ENCODE data around the gene NTRK2.
A peak's percentile ranks its signal among the peaks of the same experiment; 100 is the strongest.

The NTRK2 gene

DNA sequence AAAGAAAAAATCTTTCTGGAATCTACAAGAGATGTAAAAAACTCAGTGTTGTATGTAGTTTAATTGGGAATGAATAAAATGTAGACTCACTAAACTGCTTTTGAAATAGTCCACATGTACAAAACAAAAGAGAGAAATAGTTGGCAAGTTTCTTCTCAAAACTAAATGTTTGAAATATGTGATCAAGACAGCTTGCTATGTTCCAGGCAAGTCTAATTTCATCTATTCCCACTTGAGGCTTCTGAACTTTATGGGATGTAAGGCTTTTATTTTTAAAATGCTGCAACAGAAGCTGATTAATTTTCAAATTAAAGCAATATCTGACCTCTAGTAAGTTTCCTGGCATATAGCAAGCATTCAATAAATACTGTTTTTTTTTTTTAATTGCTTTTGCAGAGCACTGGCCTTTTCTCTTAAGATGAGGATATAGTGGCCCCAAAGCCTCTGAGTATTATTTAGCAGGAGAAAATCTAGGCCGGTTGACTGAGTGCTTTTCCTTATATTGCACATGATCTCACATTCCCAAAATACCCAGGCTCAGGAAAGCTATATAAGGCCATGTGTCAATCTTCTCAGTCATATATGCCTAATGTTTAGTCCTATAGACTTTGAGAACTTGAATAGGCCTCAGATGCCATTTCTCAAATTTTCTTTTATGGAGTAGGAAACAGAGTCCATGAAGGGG lies 183.2 kb downstream of the NTRK2 start:
- TF ChIP-seq, protein P1, sequence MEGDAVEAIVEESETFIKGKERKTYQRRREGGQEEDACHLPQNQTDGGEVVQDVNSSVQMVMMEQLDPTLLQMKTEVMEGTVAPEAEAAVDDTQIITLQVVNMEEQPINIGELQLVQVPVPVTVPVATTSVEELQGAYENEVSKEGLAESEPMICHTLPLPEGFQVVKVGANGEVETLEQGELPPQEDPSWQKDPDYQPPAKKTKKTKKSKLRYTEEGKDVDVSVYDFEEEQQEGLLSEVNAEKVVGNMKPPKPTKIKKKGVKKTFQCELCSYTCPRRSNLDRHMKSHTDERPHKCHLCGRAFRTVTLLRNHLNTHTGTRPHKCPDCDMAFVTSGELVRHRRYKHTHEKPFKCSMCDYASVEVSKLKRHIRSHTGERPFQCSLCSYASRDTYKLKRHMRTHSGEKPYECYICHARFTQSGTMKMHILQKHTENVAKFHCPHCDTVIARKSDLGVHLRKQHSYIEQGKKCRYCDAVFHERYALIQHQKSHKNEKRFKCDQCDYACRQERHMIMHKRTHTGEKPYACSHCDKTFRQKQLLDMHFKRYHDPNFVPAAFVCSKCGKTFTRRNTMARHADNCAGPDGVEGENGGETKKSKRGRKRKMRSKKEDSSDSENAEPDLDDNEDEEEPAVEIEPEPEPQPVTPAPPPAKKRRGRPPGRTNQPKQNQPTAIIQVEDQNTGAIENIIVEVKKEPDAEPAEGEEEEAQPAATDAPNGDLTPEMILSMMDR (IDR thresholded peaks at IDR 0.05; ENCODE audit: low read depth, low read length) = no peak
- DNase-seq (ENCODE audit: extremely low read depth, low read depth) = no peak

DNA sequence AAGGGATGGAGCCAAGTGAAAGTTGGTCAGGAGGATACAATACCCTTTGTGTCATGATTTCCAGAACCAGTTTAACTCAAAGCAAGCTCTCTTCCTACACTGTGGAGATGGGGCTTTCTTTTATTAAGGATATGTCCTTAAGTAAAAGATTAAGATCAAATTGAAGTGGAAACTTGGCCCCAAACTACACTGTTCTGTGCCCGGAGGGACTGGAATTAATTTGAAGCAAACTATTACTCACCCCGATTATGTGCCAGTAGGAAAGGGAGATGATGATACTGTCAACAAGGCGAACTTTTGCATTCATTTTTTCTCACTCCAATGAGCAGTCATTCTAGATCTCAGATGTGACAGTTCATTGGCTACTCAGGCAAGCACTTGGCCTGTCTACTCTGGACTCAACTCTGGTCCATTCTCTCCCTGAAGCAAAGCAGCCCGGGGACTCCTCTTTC lies 186.7 kb downstream of the NTRK2 start:
- TF ChIP-seq, protein P1 (IDR thresholded peaks at IDR 0.05; ENCODE audit: low read depth, low read length) = no peak
- DNase-seq (ENCODE audit: extremely low read depth, low read depth) = peak; percentile 14

DNA sequence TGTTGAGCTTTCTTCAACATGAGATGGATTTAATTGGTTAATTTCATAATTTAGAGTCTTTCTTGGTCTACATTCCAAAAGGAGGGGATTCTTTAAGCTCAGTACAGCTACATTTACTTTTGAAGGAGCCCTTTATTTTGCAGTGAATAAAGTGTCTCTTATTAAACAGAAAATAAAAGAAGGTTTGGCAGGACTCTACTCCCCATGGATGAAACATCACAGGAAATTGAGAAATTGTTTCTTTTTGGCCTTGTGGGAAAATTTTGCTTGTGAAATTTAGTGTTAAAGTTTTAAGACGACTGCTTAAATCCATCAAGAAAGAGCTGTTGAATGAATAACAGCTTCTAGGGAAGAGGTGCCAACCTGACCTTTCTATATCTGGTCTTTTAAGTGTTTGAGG lies 187.7 kb downstream of the NTRK2 start:
- TF ChIP-seq, protein P1 (IDR thresholded peaks at IDR 0.05; ENCODE audit: low read depth, low read length) = no peak
- no peak for DNase-seq (ENCODE audit: extremely low read depth, low read depth)

DNA sequence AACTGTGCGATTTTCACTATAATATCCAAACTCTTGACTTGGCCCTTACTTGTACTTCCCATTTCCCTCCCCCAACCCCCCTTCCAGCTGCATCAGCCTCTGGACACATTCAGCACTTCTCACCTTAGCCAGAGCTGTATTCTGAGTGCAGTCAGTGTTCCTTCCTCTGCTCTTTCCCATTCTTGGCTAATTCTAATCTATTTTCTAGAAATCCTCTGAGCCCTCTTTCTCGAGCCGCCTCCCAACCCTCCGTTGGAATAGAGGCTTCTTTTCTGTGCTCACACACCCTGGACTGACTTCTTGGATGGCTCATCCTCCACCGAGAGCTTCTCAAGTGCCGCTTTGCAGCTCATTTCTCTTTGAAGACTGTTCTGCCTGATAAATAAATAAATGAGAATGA lies 188.8 kb downstream of the NTRK2 start:
- DNase-seq (ENCODE audit: extremely low read depth, low read depth) = no peak
- TF ChIP-seq, protein P1 (IDR thresholded peaks at IDR 0.05; ENCODE audit: low read depth, low read length) = no peak

DNA sequence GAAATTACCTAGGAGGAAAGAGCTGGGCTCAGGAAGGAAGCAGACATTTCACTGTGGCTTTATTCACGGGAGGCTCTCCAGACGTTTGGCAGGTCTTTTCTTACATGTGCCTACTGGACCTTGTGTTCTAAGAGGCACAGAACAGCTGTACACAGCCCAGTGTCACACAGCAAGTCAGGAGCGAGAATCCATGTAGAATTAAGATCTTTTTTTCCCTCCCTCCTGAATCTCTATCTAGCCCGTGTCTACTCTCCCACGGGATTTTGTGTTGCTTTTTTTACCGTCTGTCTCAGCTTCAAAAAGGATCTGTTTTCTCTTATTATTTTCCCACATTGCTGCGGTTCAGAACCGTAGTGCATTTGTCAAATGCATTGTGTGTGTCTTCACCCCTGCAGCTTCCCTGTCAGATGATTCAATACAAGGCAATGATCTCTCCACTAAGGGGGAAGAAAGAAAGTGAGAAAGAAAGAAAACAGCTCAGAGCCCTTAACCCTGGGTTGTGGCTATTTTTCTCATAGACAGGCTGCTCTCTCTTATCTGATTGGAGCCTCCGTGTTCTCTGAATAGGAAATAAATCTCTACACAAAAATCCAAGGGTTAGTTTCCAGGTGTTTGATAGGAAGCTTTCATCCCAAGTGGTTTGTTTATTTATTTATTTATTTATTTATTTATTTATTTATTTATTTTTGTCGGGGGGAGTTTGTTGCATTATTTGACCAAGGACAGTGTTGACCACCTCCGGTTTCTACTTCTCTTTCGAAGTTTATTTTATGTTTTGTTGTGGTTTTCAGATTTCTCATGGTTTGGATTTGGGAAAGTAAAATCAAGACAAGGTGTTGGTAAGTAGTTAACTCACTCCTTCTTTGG lies 191.0 kb downstream of the NTRK2 start:
- no peak for DNase-seq (ENCODE audit: extremely low read depth, low read depth)
- TF ChIP-seq, protein P1 (IDR thresholded peaks at IDR 0.05; ENCODE audit: low read depth, low read length) = no peak

DNA sequence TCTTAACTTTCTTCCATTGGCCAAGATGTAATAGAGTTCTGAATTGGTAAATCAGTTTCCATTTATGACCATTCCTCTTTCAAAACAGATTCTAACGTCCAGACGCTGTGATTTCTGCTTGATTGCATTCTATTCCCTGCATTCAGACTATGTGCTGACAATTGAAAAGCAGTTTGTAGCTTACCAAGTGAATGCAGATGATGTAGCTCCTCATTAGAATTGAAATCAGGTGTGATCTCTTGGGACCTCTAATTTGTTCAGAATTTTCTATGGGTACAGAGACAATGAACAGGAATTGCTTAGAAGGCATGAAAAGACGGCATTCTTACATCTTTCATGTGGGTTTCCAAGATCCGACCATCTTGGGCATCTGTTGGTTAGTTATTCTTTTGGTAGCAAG lies 191.9 kb downstream of the NTRK2 start:
- no peak for DNase-seq (ENCODE audit: extremely low read depth, low read depth)
- TF ChIP-seq, protein P1 (IDR thresholded peaks at IDR 0.05; ENCODE audit: low read depth, low read length) = no peak

DNA sequence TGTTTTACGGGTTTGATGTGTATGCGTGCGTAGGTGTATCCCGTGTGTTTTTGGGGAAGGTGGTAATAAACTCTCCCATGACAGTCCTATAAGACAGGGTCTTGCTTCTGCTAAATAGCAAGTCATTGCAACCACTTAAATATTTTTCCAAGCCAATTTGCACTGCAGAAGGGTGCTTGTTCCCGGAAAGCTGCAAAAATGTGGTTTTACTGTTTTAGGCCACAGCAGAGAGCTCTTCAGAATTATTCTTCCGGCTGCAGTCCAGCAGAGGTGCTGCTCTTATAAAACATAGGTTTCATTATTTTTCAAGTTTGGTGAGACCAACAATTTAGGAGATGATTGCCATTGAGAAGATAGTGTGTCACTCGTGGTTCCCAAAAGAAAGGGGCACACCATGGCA lies 192.8 kb downstream of the NTRK2 start:
- DNase-seq (ENCODE audit: extremely low read depth, low read depth) = no peak
- TF ChIP-seq, protein P1 (IDR thresholded peaks at IDR 0.05; ENCODE audit: low read depth, low read length) = no peak
